ENCODE data around the gene STX4. TPM values are rescaled to one million over a fixed set of nuclear protein-coding genes. Genes with fewer than 3 reads are reported as not detected.

Gene STX4
- total and polyA plus RNA-seq, 9 of the 15 experiments (the other 6 are each of a cell fraction or from before 2014, with no cell fraction given): 3.2 to 48.0 (median 21.5) TPM

DNA sequence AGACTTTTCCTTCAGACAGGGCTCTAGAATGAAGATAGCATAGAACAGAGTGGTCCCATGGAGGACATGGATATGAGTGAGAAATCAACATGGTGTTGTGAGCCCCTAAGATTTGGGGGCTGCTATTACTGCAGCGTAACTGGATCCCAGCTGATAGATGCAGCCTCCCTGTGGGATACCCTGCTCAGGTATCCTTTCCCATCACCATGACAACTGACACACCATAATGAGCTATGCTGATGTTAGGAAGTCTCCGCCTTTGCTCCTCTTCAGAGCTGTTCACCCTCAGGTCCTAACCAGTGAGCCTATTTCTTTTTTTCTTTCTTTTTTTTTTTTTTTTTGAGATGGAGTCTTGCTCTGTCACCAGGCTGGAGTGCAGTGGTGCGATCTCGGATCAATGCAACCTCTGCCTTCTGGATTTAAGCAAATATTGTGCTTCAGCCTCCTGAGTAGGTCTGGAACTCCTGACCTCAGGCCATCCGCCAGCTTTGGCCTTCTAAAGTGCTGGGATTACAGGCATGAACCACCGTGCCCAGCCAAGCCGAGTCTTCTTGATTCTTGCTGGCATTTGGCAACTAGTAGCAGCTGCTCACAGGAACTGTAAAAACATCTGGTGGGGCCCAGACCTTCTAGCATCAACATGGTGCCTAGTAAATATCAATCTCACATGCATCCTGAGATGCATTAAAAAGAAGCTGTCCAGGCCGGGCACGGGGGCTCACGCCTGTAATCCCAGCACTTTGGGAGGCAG lies 17.1 kb downstream of the STX4 start:
- no peak overlapping the region for H2AFZ ChIP-seq (ENCODE audit: low read depth, low read length)
- FAIRE-seq (no peak), ATAC-seq (no peak; the same call in 2 of the 3 replicates), DNase-seq (ENCODE audit: extremely low read depth in 1 of 4, low spot score in 3 of 4) (no peak)
- H3K79me2 ChIP-seq (ENCODE audit: control insufficient read depth, insufficient read depth, low read length): no peaks in the 10 kb centered on the region
- no peaks in the 10 kb centered on the region for H3K9me3 ChIP-seq (replicated peaks; ENCODE audit: control insufficient read depth, insufficient read depth, low read depth, low read length)
- TF ChIP-seq RFX1 (IDR thresholded peaks at IDR 0.05) (peak; percentile 68), ARID2 (IDR thresholded peaks at IDR 0.05) (no peak), BMI1 (IDR thresholded peaks at IDR 0.05; ENCODE audit: low read length) (no peak), ZNF780A (CRISPR knock-in tag; IDR thresholded peaks at IDR 0.05) (no peak), KDM5B (IDR thresholded peaks at IDR 0.05; ENCODE audit: insufficient replicate concordance, low read depth, low read length) (no peak), KAT7 (CRISPR knock-in tag; IDR thresholded peaks at IDR 0.05; ENCODE audit: borderline replicate concordance) (no peak)
- TF ChIP-seq, protein P1, sequence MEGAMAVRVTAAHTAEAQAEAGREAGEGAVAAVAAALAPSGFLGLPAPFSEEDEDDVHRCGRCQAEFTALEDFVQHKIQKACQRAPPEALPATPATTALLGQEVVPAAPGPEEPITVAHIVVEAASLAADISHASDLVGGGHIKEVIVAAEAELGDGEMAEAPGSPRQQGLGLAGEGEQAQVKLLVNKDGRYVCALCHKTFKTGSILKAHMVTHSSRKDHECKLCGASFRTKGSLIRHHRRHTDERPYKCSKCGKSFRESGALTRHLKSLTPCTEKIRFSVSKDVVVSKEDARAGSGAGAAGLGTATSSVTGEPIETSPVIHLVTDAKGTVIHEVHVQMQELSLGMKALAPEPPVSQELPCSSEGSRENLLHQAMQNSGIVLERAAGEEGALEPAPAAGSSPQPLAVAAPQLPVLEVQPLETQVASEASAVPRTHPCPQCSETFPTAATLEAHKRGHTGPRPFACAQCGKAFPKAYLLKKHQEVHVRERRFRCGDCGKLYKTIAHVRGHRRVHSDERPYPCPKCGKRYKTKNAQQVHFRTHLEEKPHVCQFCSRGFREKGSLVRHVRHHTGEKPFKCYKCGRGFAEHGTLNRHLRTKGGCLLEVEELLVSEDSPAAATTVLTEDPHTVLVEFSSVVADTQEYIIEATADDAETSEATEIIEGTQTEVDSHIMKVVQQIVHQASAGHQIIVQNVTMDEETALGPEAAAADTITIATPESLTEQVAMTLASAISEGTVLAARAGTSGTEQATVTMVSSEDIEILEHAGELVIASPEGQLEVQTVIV (CRISPR knock-in tag; IDR thresholded peaks at IDR 0.05; ENCODE audit: borderline replicate concordance): no peak
- peaks cover 0 to 3% of the 10 kb centered on the region in 2 experiments; a peak in 2 of 5 replicates for H3K4me1 ChIP-seq (replicated peaks in 1 of 2; ENCODE audit: control insufficient read depth in 2 of 2, insufficient read depth in 2 of 2, low read length in 2 of 2)
- peaks cover 3 to 8% of the 10 kb centered on the region in 2 experiments; a peak in 3 of 5 replicates for H3K27me3 ChIP-seq (ENCODE audit: control insufficient read depth in 2 of 2, insufficient read depth in 2 of 2, low read length in 2 of 2)
- CTCF ChIA-PET (ENCODE audit: low intra/inter-chr PET ratio): no interaction called here
- H3K27ac ChIP-seq (ENCODE audit: extremely low read depth, low read depth, low read length): no peak overlapping the region
- H3K9ac ChIP-seq (ENCODE audit: insufficient read depth in 1 of 2, low read depth in 2 of 2, low read length in 2 of 2): peak overlapping the region in 1 of 2 experiments; percentile 35; a peak in 1 of 4 replicates
- no TSS peak for BruUV-seq (replicated peaks)
- 18% methylated on average over 10 of the region's 10 CpGs for WGBS (ENCODE audit: insufficient coverage, low coverage, missing lambda C conversion rate)
- POLR2A ChIA-PET: interaction anchor here (0.9 to 1.7 kb wide), 4 partner anchors 10 to 34 kb away, joined by 3 to 10 read pairs (median 4); no protein-coding TSS in a partner anchor
- H3K36me3 ChIP-seq (ENCODE audit: control insufficient read depth, insufficient read depth, low read length): no peaks in the 10 kb centered on the region
- H3K9me1 ChIP-seq (ENCODE audit: control insufficient read depth, insufficient read depth, low read length): no peaks in the 10 kb centered on the region
- in situ Hi-C loops (cut with MboI): no loop called here
- H3K4me3 ChIP-seq: no peak overlapping the region
- no peaks in the 10 kb centered on the region for H4K20me1 ChIP-seq (replicated peaks; ENCODE audit: control insufficient read depth, insufficient read depth, low read length)
- intact Hi-C loops (cut with micrococcal nuclease): no loop called here
- no peak overlapping the region for H3K4me2 ChIP-seq (ENCODE audit: insufficient read depth, low read length)

All from K562 (cell line).